GM21528 (cell line): ENCODE measurements around the gene COL8A2.

ENCODE experiments used
- ATAC-seq: cut with Tn5 transposase; IDR thresholded peaks from one replicate; pipeline ENCODE4 v1.9.1; 2021; ENCODE audit warnings: mild to moderate bottlenecking, moderate library complexity; ENCODE audit not compliant: unreplicated experiment, low FRiP score

The COL8A2 gene

GRCh38 chr1:36092798-36093185, 32.2 kb downstream of the COL8A2 start:
- ATAC-seq: no peak

GRCh38 chr1:36092166-36092797, 32.7 kb downstream of the COL8A2 start:
- ATAC-seq: no peak

- no peak for ATAC-seq
These were observed 33.3 kb downstream of the COL8A2 start for GRCh38 chr1:36091698-36092097.

GRCh38 chr1:36091141-36091540, 33.9 kb downstream of the COL8A2 start:
- ATAC-seq: no peak

- ATAC-seq: no peak
These were observed 35.5 kb downstream of the COL8A2 start for GRCh38 chr1:36089393-36090121.

GRCh38 chr1:36088577-36089392, 36.2 kb downstream of the COL8A2 start, which contains the start of gene ADPRS:
TSS of gene ADPRS (plus strand) at chr1:36088892. CDS start at chr1:36088905, 13 bp downstream.
- ATAC-seq: peak; percentile 69

GRCh38 chr1:36088265-36088576, 36.8 kb downstream of the COL8A2 start:
- ATAC-seq: peak; percentile 20

GRCh38 chr1:36087233-36088123, 37.5 kb downstream of the COL8A2 start:
- no peak for ATAC-seq

- ATAC-seq: no peak
These were observed 38.3 kb downstream of the COL8A2 start for GRCh38 chr1:36086529-36087232.

- ATAC-seq: no peak
These were observed 39.1 kb downstream of the COL8A2 start for GRCh38 chr1:36085686-36086526.

GRCh38 chr1:36085126-36085525, 39.9 kb downstream of the COL8A2 start:
- no peak for ATAC-seq

- no peak for ATAC-seq
These were observed 40.4 kb downstream of the COL8A2 start for GRCh38 chr1:36084497-36085115.

- no peak for ATAC-seq
These were observed 41.2 kb downstream of the COL8A2 start, which contains the start of gene TEKT2 for GRCh38 chr1:36083635-36084496. TSS of gene TEKT2 (plus strand) at chr1:36084094. CDS start at chr1:36084922, 828 bp downstream.

GRCh38 chr1:36083219-36083618, 41.8 kb downstream of the COL8A2 start:
- ATAC-seq: no peak

GRCh38 chr1:36081926-36082485, 43.0 kb downstream of the COL8A2 start:
- ATAC-seq: no peak

GRCh38 chr1:36080801-36081200, 44.2 kb downstream of the COL8A2 start:
- no peak for ATAC-seq

GRCh38 chr1:36080236-36080635, 44.8 kb downstream of the COL8A2 start:
- no peak for ATAC-seq
